Measurements from ENCODE around the gene PPM1J. TPM values are rescaled to one million over a fixed set of nuclear protein-coding genes. Genes with fewer than 3 reads are reported as not detected.

The PPM1J gene
- polyA plus RNA-seq: 0.52 TPM
- long read RNA-seq, donor 1: 0 reads
- long read RNA-seq, donor 2: 0 reads
- long read RNA-seq, donor 3: 0 reads
- long read RNA-seq, donor 4: 0 reads
- long read RNA-seq, donor 5: 0 reads
- long read RNA-seq, donor 6: 0 reads
- long read RNA-seq, donor 7, partial matches to known transcripts: 0 of 2 reads
- long read RNA-seq, donor 7, other reads (novel, unspliced or antisense): 0 of 2 reads
- long read RNA-seq, donor 8, partial matches to known transcripts: 0 of 1 reads
- long read RNA-seq, donor 8, other reads (novel, unspliced or antisense): 0 of 1 reads
- long read RNA-seq, donor 9: 0 reads
- long read RNA-seq, donor 10, partial matches to known transcripts: 0 of 1 reads
- long read RNA-seq, donor 10, other reads (novel, unspliced or antisense): 0 of 1 reads
- long read RNA-seq, donor 11, partial matches to known transcripts: 0 of 1 reads
- long read RNA-seq, donor 11, other reads (novel, unspliced or antisense): 0 of 1 reads

DNA sequence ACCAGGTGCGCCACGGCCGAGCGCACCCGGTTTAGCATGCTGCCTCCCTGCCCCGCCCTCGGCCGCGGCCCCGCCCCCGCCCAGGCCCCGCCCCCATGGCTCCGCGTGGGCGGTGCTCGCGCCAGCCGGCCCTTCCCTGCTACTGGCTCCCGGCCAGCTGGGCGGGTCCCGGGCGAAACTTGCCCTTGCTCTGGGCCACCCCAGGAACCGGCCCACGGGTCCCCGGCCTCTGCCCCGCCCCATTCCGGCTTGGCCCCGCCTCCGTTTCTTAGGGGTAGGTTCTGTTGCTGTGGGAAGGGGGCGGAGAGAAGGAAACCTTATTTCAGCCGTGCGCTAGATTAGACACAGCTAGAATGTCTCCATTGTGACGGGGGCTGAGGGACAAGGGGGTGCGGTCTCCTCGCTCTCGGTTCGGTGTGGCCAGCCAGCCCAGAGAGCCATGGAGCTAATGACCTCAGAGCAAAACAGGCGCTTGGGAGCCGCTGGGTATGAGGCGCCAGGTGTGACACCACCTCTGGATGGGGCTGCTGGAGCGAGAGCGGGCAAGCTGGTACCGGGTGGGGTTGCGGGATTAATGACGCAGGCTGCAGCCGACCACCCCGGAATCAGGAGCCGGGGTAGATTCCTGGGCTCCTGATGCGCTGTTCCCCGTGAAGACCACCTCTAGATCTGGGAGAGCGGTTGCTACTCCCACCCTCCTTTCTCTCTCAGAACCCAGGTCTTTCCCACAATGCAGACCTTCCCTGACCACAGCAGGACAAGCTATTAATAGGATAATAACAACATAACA is at the start of gene PPM1J:
Gene PPM1J (minus strand): TSS at position 69 of the 790 bp plus-strand sequence. CDS start 31 bp downstream, at position 38.
- WGBS (ENCODE audit: insufficient coverage, low lambda C conversion rate): no CpG with 5 or more reads among the region's 51 CpGs

GRCh38 chr1:112762541-112763500 is 47.7 kb upstream of the PPM1J start:
- H3K4me3 ChIP-seq (ENCODE audit: low read length): no peak overlapping the region
- no peaks in the 10 kb centered on the region for H3K4me1 ChIP-seq (ENCODE audit: control insufficient read depth, insufficient read depth, low read length)
- H3K27me3 ChIP-seq (ENCODE audit: control insufficient read depth, insufficient read depth, low read length): peaks cover 3% of the 10 kb centered on the region
- H3K36me3 ChIP-seq (ENCODE audit: control insufficient read depth, insufficient read depth, low read length): no peaks in the 10 kb centered on the region
- H3K27ac ChIP-seq (ENCODE audit: low read length): no peak overlapping the region
- no peak for DNase-seq
- H3K9me3 ChIP-seq (ENCODE audit: control insufficient read depth, low read depth, low read length): no peaks in the 10 kb centered on the region
- no CpG with 5 or more reads among the region's 12 CpGs for WGBS (ENCODE audit: insufficient coverage, low lambda C conversion rate)

More for the DNA sequence above, at the start of gene PPM1J:
- Histone ChIP-seq H3K27ac (ENCODE audit: low read length) (peak within 1 kb of the TSS; percentile 13), H3K4me1 (ENCODE audit: control insufficient read depth, insufficient read depth, low read length) (peaks cover 12% of the 10 kb centered on the region), H3K9me3 (ENCODE audit: control insufficient read depth, low read depth, low read length) (peaks cover 3% of the 10 kb centered on the region), H3K4me3 (ENCODE audit: low read length) (peak within 1 kb of the TSS; percentile 58), H3K27me3 (ENCODE audit: control insufficient read depth, insufficient read depth, low read length) (peaks cover 44% of the 10 kb centered on the region), H3K36me3 (ENCODE audit: control insufficient read depth, insufficient read depth, low read length) (no peaks in the 10 kb centered on the region)
- DNase-seq: peak; percentile 95

GRCh38 chr1:112761714-112762480 is 46.8 kb upstream of the PPM1J start:
- no peak overlapping the region for H3K27ac ChIP-seq (ENCODE audit: low read length)
- WGBS (ENCODE audit: insufficient coverage, low lambda C conversion rate): no CpG with 5 or more reads among the region's 9 CpGs
- no peaks in the 10 kb centered on the region for H3K36me3 ChIP-seq (ENCODE audit: control insufficient read depth, insufficient read depth, low read length)
- H3K4me3 ChIP-seq (ENCODE audit: low read length): no peak overlapping the region
- no peaks in the 10 kb centered on the region for H3K9me3 ChIP-seq (ENCODE audit: control insufficient read depth, low read depth, low read length)
- peaks cover 3% of the 10 kb centered on the region for H3K27me3 ChIP-seq (ENCODE audit: control insufficient read depth, insufficient read depth, low read length)
- no peak for DNase-seq
- H3K4me1 ChIP-seq (ENCODE audit: control insufficient read depth, insufficient read depth, low read length): no peaks in the 10 kb centered on the region

DNA sequence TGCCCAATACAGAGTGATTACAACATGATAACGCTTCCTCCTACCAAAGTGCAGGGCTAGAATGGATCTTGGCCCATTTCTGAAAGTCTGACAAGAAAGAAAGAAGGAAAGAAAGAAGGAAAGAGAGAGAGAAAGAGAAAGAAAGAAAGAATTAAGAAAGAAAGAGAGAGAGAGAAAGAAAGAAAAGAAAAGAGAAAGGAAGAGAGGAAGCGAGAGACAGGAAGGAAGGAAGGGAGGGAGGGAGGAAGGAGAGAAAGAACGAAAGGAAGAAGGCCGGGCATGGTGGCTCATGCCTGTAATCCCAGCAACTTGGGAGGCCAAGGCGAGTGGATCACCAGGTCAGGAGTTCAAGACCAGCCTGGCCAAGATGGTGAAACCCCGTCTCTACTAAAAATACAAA is 44.1 kb upstream of the PPM1J start:
- no peak for DNase-seq
- Histone ChIP-seq H3K4me1 (ENCODE audit: control insufficient read depth, insufficient read depth, low read length) (no peaks in the 10 kb centered on the region), H3K36me3 (ENCODE audit: control insufficient read depth, insufficient read depth, low read length) (no peaks in the 10 kb centered on the region), H3K27me3 (ENCODE audit: control insufficient read depth, insufficient read depth, low read length) (peaks cover 3% of the 10 kb centered on the region), H3K4me3 (ENCODE audit: low read length) (no peak overlapping the region), H3K9me3 (ENCODE audit: control insufficient read depth, low read depth, low read length) (no peaks in the 10 kb centered on the region), H3K27ac (ENCODE audit: low read length) (no peak overlapping the region)
- WGBS (ENCODE audit: insufficient coverage, low lambda C conversion rate): 88% methylated on average over 4 of the region's 6 CpGs

DNA sequence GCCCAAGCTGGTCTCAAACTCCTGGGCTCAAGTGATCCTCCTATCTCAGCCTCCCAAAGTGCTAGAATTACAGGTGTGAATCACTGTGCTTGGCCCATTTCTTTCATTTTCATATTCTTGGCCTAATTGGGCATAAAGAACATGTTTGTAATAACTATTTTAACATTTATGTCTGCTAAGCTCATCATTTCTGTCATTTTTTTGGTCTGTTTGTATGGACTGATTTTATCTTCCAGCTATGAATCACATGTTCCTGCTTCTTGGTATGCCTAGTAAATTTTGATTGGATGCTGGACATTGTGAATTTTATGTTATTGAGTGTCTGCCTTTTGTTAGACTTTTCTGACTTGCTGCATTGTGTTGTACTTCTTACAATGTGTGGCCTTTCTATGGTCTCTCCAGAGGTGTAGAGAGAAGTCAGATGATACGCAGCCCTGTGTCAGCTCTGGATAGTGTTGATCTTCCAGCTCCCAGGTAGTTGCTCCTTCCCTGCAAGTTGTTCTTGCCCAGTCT is 39.0 kb upstream of the PPM1J start:
- Histone ChIP-seq H3K27me3 (ENCODE audit: control insufficient read depth, insufficient read depth, low read length) (peaks cover 3% of the 10 kb centered on the region), H3K9me3 (ENCODE audit: control insufficient read depth, low read depth, low read length) (peaks cover 6% of the 10 kb centered on the region), H3K4me3 (ENCODE audit: low read length) (no peak overlapping the region), H3K36me3 (ENCODE audit: control insufficient read depth, insufficient read depth, low read length) (no peaks in the 10 kb centered on the region), H3K27ac (ENCODE audit: low read length) (no peak overlapping the region), H3K4me1 (ENCODE audit: control insufficient read depth, insufficient read depth, low read length) (no peaks in the 10 kb centered on the region)
- WGBS (ENCODE audit: insufficient coverage, low lambda C conversion rate): no CpG with 5 or more reads among the region's 1 CpG
- DNase-seq: no peak

DNA sequence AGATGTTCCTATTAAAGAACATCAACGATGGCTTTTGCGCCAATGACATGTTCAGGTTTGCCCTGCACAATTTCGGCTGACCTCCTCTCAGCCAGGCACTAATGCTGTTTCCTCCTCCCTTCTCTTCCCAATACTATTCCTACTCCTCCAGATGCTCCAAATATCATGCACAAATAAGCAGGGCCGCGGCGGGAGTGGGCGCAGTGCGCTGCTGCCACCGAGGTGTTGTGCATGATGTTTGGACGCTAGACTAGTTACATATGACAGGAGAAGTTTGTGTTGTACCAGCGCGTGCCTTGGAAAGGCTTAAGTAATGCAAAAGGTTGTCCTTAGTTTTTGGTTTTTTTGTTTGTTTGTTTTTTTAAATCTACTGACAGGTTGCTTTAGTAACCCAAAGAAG is 33.3 kb upstream of the PPM1J start:
- H3K27me3 ChIP-seq (ENCODE audit: control insufficient read depth, insufficient read depth, low read length): peaks cover 29% of the 10 kb centered on the region
- peaks cover 11% of the 10 kb centered on the region for H3K4me1 ChIP-seq (ENCODE audit: control insufficient read depth, insufficient read depth, low read length)
- H3K27ac ChIP-seq (ENCODE audit: low read length): no peak overlapping the region
- H3K4me3 ChIP-seq (ENCODE audit: low read length): no peak overlapping the region
- H3K9me3 ChIP-seq (ENCODE audit: control insufficient read depth, low read depth, low read length): peaks cover 10% of the 10 kb centered on the region
- DNase-seq: no peak
- WGBS (ENCODE audit: insufficient coverage, low lambda C conversion rate): no CpG with 5 or more reads among the region's 12 CpGs
- no peaks in the 10 kb centered on the region for H3K36me3 ChIP-seq (ENCODE audit: control insufficient read depth, insufficient read depth, low read length)

DNA sequence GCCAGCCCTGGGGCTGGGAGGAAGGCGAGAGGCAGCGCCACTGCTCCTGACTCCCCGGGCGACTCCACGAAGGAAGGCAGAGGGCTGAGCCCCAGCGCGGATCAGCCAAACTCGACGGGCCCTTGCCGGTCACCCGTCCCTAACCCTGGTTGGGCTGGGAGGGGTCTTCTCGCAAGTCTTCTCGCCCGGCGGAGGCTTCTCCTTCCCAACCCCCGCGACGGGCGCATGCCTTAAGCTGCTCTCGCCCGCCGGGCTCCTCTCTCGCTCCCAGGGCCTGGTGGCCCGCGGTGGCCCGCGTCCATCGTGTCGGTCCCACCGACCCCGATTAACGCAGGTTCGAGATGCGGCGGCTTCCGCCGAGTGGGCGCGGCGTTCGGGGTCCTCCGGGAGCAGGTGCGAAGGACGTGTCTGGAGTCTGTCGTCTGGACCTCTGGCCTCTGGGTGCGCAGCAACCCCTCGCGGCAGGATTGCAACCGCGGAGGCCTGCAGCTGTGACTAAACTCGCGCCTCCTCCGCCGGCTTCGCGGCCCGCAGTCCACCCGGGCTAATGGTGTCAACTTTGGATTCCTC is 29.0 kb upstream of the PPM1J start:
- H3K4me3 ChIP-seq (ENCODE audit: low read length): no peak overlapping the region
- H3K36me3 ChIP-seq (ENCODE audit: control insufficient read depth, insufficient read depth, low read length): no peaks in the 10 kb centered on the region
- H3K27me3 ChIP-seq (ENCODE audit: control insufficient read depth, insufficient read depth, low read length): peaks cover 57% of the 10 kb centered on the region
- H3K9me3 ChIP-seq (ENCODE audit: control insufficient read depth, low read depth, low read length): peaks cover 16% of the 10 kb centered on the region
- H3K4me1 ChIP-seq (ENCODE audit: control insufficient read depth, insufficient read depth, low read length): peaks cover 11% of the 10 kb centered on the region
- DNase-seq: peak in 1 of 2 donors; percentile 57
- 0% methylated on average over 4 of the region's 58 CpGs for WGBS (ENCODE audit: insufficient coverage, low lambda C conversion rate)
- H3K27ac ChIP-seq (ENCODE audit: low read length): no peak overlapping the region

DNA sequence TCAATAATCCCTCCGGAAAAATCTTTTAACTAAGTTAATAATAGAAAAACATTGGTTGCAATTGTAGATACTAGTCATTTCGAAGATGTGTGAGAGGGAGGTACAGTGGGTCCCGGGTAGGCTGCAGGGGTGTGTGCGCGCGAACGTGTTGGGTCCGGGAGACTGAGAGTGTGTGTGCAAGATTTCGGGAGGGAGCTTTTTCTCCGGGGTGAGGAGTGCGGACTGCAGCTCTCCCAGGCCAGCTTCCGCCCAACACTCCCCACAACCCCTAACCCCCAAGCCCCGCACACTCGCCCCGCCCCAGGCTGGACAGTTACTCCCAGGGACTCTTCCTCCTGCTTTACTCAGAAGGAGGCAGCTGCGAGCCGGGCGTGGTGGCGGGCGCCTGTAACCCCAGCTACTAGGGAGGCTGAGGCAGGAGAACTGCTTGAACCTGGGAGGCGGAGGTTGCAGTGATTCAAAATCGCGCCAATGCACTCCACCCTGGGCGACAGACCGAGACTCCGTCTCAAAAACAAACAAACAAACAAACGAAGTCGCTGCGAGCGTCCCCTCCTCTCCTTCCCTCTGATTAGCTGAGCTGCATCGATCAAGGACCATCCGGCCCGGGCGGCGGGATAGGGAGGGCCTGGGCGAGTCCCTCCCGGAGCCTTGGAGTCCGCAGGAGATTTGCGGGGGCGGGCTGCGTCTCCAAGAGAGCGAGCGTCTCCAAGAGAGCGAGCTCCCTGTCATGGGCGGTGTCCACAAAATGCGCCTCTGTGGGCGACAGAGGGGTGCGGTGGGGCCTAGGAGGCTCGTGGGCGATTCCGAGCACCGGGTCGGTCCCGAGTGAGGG is 28.3 kb upstream of the PPM1J start:
- peaks cover 11% of the 10 kb centered on the region for H3K4me1 ChIP-seq (ENCODE audit: control insufficient read depth, insufficient read depth, low read length)
- no peaks in the 10 kb centered on the region for H3K36me3 ChIP-seq (ENCODE audit: control insufficient read depth, insufficient read depth, low read length)
- peak in 1 of 2 donors; percentile 21 for DNase-seq
- peaks cover 62% of the 10 kb centered on the region for H3K27me3 ChIP-seq (ENCODE audit: control insufficient read depth, insufficient read depth, low read length)
- no CpG with 5 or more reads among the region's 54 CpGs for WGBS (ENCODE audit: insufficient coverage, low lambda C conversion rate)
- H3K9me3 ChIP-seq (ENCODE audit: control insufficient read depth, low read depth, low read length): peaks cover 16% of the 10 kb centered on the region
- no peak overlapping the region for H3K27ac ChIP-seq (ENCODE audit: low read length)
- H3K4me3 ChIP-seq (ENCODE audit: low read length): no peak overlapping the region
